Ramos (cell line): ENCODE results near the gene YRDC.

Source experiments
- in situ Hi-C: fragments of 300-500 bp; cut with MboI; formaldehyde crosslinking; loops from one replicate; pipeline ENCODE4 v1.14.3; 2022; ENCODE audit warnings: low sequenced_read_pairs; ENCODE audit not compliant: unreplicated experiment

YRDC gene

GRCh38 chr1:37807555-37808368, at the start of gene YRDC, which contains the start of gene C1orf122:
Gene YRDC, minus strand, starts transcription at chr1:37808208. Its CDS starts 28 bp downstream, at chr1:37808180.
Gene C1orf122, plus strand, starts transcription at chr1:37807790. Its CDS starts 615 bp downstream, at chr1:37808405.
- in situ Hi-C loops = no loop called here

- in situ Hi-C loops = no loop called here
Measured at GRCh38 chr1:37854406-37854805, 46.4 kb upstream of the YRDC start.

- in situ Hi-C loops = no loop called here
Measured at GRCh38 chr1:37853157-37853556, 45.1 kb upstream of the YRDC start.

DNA sequence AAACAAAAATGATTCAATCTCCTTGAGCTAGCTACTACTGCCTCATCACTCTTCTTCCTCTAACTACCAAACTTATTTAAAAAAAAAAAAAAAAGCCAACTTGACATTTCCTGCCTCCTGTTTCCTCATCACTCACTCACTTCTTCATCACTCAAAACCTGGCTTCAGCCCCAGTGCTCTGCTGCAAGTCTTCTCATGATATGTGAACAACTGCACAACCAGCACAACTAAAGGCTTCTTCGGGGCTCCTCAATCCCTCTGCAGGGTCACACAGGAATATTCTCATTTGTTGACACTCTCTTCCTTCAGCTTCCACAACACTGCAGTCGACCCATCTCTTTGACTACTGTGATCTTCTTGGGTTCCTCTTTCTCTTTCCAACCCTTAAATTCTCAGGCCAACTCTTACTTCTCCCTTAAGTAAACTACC, 43.8 kb upstream of the YRDC start:
- in situ Hi-C loops = no loop called here

GRCh38 chr1:37851262-37851661, 43.3 kb upstream of the YRDC start:
- in situ Hi-C loops = no loop called here

DNA sequence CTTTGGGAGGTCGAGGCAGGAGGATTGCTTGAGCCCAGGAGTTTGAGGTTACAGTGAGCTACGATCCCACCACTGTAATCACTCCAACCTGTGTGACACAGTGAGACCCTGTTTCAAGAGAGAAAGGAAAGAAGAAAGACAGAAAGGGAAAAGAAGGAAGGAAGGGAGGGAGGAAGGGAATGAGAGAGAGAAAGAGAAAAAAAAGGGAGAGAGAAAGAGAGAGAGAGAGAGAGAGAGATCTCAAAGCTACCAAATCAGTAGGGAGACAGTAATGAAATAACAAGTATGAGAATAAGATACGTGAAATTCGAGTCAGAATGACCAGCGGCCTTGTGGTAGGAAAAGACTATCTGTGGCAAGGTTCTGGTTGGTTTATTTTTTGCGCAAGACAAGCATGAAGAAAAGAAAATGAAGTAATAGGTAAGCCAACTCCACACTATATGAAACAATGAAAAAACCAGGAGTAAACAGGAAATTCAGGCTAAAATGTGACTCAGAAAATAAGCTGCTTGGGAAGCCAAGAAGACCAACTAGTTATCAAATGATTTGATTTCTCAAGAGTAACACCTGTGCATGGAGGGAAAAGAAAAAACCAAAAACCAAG, 42.4 kb upstream of the YRDC start:
- in situ Hi-C loops = no loop called here

DNA sequence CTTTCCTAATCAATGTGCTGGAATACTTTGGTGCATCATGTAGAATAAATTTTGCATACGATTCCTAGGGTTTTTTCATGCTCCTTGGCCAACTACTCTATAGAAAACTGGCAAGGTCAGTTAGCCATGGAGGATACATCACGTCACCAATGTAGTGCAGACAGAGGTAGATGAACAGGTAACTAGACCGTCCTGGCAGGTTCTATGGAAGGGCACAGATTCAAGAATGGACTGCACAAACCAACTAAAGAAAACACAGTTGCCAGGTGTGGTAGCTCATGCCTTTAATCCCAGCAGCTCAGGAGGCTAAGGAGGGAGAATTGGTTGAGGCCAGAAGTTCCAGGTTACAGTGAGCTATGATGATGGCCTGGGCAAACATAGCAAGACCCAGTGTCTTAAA, 41.5 kb upstream of the YRDC start:
- in situ Hi-C loops = no loop called here

DNA sequence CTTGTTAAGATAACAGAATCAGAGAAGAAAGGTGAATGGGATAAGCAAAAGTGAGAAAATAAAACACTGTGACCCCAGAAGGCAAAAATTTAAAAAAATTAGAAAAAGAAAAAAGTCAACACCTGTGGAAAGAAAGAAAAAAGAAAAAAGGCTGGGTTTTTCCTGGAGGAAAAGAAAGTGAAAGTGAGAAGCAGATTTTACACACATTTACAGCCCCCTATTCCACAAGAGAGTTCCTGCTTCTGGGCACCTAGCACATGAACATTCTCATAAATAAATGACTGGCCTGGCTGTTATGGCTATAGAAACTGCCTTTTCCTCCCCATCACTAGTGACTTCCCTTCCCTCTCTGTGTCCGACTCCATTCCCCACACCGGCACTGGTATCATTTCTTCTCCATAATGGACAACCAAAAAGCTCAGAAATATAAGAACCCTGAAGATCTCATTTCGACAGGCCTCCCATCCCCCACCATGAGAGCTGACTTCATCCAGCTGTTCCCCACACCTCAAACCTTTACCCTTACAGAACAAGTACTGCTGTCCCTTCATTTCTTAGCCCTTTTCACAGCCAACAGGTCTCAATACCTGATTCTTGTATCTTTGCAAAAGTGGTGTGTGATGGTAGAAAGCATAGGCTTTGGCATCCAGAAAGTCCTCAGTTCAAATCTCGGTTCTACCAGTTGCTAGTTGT, 38.8 kb upstream of the YRDC start:
- in situ Hi-C loops = no loop called here

DNA sequence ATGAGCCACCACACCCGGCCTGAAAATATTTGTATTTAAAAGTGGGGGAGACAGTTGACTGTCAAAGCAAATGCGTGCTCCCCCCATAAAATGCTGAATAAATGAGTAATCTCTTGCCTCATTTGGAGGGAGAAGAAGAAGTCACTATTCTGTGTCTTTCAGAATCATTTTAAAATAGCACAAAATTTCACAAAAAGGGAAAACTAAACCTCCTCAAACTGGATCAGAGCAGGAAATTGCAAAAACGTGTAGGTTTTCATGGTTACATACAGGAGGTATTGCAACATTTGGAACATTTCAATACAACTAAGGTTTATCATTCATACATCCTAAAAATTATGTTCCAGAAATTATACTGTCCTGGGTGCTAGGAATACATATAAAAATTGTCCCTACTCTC, 37.8 kb upstream of the YRDC start:
- in situ Hi-C loops = no loop called here

GRCh38 chr1:37845049-37845646, 37.1 kb upstream of the YRDC start:
- in situ Hi-C loops = no loop called here

DNA sequence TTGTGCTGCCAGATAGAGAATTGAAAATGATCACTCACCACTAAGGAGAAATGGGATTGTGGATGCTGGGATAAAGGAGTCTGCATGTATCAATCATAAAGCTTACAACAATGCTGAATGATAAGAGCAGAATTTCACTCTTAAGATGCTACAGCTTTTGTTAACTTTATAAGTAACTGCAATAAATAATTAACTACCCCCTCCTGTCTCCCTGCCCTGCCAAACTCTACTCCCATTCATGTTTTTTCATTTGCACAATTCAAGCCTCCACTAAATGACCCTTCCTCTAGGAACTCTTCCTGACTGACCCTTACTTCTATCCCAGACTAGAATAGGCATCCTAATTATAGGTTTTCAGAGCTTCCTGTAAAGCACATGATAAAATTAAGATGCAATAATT, 36.5 kb upstream of the YRDC start:
- in situ Hi-C loops = no loop called here

- in situ Hi-C loops = no loop called here
Measured at GRCh38 chr1:37841652-37842051, 33.6 kb upstream of the YRDC start.

GRCh38 chr1:37840711-37841110, 32.7 kb upstream of the YRDC start:
- in situ Hi-C loops = no loop called here

DNA sequence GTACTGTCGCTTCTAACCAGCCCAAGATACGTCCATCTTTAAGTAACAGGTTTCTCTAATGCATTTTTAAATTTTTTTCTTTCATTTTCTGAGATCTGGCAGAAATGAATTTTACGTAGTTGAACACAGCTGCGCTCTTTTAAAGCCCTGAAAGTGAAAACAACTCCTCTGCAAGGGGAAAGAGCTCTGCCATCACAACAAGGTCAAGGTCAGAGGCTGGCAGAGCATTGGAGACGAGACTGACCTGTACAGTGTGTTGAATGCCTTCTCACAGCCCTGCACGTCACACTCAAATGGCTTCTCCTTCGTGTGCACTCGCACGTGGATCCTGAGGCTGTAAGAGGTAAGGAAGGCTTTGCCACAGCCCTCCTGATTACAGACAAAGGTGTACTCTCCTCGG, 31.7 kb upstream of the YRDC start:
- in situ Hi-C loops = no loop called here

GRCh38 chr1:37836788-37837187, 28.8 kb upstream of the YRDC start:
- in situ Hi-C loops = no loop called here

- in situ Hi-C loops = no loop called here
Measured at GRCh38 chr1:37831809-37832208, 23.8 kb upstream of the YRDC start.

DNA sequence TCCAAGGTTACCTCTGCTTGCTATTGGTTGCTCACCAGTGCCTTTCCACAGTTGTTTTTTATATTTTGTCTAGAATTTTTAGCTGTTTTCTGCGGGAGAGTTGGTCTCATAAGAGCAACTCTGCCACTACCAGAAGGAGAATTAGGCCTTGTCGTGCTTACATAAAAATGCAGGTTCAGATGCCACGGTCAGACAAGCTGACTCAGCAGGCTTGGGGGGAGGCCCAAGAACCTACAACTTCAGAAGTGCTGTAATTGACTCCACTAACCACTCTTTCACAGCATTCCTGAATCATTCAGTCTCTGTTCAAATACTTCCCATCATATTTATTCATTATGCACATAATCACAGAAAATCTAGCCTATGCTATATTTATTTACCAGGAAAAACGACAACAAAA, 23.1 kb upstream of the YRDC start:
- in situ Hi-C loops = no loop called here

DNA sequence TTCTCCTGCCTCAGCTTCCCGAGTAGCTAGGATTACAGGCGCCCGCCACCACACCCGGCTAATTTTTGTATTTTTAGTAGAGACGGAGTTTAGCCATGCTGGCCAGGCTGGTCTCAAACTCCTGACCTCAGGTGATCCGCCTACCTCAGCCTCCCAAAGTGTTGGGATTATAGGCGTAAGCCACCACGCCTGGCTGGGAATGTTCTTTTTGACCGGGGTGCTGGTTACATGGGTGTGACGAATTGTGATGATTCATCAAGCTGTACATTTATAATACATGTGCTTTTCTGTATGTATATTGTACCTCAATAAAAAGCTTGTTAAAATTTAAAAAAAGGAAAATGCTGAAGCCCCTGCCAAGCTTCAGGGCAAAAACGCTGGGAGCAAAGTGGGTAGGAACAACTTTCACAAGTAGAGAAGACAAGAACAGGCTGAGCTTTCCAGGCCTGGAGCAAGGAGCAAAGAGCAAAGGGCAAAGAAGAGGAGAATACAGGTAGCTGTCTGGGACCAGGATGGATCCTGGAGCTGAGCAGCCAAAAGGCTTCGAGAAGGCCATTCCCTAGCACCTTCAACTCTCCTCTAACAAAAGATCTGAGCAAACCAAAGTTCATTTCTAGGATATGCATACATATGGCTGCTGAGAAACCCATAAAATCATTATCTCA, 20.5 kb upstream of the YRDC start:
- in situ Hi-C loops = no loop called here

DNA sequence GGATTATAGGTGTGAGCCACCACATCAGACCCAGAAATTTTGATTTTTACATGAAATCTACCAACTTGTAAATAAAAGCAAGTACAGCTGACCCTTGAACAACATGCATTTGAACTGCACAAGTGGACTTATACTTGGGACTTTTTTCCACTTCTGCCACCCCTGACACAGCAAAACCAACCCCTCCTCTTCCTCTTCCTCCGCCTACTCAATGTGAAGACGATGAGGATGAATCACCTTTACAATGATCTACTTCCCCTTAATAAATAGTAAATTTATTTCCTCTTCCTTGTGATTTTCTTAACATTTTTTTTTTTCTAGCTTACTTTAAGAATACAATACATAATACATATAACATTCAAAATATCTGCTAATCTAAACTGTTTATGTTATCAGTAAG, 17.5 kb upstream of the YRDC start:
- in situ Hi-C loops = no loop called here

DNA sequence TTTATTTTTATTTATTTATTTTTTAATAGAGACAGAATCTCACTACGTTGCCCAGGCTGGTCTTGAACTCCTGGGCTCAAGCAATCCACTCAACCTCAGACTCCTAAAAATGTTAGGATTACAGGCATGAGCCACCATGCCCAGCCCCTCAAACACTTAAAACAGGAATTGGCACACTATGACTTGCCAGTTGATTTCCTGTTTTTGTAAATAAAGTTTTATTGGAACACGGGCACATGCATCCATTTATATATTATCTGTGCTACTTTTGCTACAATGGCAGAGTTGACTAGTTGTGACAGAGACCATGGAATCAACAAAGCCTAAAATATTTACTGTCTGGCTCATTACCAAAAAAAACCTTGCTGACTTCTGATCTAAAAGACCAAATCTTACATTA, 16.0 kb upstream of the YRDC start:
- in situ Hi-C loops = no loop called here
